ENCODE results near the gene NBAS. TPM values are rescaled to one million over a fixed set of nuclear protein-coding genes. Genes with fewer than 3 reads are reported as not detected.

NBAS gene
- total and polyA plus RNA-seq, 2 of the 13 experiments (the other 11 are each of a cell fraction or from before 2014, with no cell fraction given), result 33.6 to 58.7 TPM

DNA sequence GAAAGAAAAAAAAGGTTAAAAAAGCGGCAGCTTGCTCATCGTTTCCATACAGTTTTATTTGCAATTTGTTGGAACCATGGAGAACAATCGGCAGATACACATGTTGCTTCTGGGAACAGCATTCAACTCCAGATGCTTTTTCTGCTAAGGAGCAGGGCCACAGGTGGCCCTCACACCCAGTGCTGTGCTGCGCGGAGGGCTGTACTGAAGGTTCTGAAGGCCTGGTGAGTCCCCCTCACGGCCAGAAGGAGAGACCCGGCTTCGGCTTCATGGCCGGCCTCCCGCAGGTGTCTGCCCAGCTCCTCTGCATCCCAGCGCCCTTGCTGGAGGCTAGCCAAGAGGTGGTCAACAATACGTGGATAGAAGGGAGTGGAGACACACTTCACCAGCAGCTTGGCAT, 394.3 kb downstream of the NBAS start:
- ChIA-PET POLR2A (no interaction called here), CTCF (ENCODE audit: low intra/inter-chr PET ratio, low total read pairs) (no interaction called here)
- no peak overlapping the region for H3K4me2 ChIP-seq (ENCODE audit: low read depth, low read length)
- peaks cover 18% of the 10 kb centered on the region for H3K4me1 ChIP-seq (ENCODE audit: insufficient read depth, low read length)
- BruUV-seq (replicated peaks), result no TSS peak
- H3K27ac ChIP-seq (ENCODE audit: extremely low read length, insufficient read depth, low read length), result no peak overlapping the region
- no peak overlapping the region for H2AFZ ChIP-seq (ENCODE audit: low read length)
- FAIRE-seq (no peak), DNase-seq (ENCODE audit: low spot score) (no peak), ATAC-seq (no peak)
- intact Hi-C loops (cut with micrococcal nuclease; ENCODE audit: unreplicated experiment), result no loop called here
- TF ChIP-seq ARID2 (CRISPR knock-in tag; IDR thresholded peaks at IDR 0.05; ENCODE audit: borderline replicate concordance) (no peak), KDM5B (CRISPR knock-in tag; IDR thresholded peaks at IDR 0.05; ENCODE audit: borderline replicate concordance) (no peak), MTF1 (CRISPR knock-in tag; IDR thresholded peaks at IDR 0.05) (no peak), MEF2D (CRISPR knock-in tag; IDR thresholded peaks at IDR 0.05) (no peak), TARDBP (CRISPR knock-in tag; IDR thresholded peaks at IDR 0.05) (no peak), AGO1 (IDR thresholded peaks at IDR 0.05; ENCODE audit: low read depth, low read length, poor library complexity, severe bottlenecking) (no peak), ARNTL (CRISPR knock-in tag; IDR thresholded peaks at IDR 0.05) (no peak), ZNF563 (CRISPR knock-in tag; IDR thresholded peaks at IDR 0.05) (no peak)
- TF ChIP-seq, protein P1, sequence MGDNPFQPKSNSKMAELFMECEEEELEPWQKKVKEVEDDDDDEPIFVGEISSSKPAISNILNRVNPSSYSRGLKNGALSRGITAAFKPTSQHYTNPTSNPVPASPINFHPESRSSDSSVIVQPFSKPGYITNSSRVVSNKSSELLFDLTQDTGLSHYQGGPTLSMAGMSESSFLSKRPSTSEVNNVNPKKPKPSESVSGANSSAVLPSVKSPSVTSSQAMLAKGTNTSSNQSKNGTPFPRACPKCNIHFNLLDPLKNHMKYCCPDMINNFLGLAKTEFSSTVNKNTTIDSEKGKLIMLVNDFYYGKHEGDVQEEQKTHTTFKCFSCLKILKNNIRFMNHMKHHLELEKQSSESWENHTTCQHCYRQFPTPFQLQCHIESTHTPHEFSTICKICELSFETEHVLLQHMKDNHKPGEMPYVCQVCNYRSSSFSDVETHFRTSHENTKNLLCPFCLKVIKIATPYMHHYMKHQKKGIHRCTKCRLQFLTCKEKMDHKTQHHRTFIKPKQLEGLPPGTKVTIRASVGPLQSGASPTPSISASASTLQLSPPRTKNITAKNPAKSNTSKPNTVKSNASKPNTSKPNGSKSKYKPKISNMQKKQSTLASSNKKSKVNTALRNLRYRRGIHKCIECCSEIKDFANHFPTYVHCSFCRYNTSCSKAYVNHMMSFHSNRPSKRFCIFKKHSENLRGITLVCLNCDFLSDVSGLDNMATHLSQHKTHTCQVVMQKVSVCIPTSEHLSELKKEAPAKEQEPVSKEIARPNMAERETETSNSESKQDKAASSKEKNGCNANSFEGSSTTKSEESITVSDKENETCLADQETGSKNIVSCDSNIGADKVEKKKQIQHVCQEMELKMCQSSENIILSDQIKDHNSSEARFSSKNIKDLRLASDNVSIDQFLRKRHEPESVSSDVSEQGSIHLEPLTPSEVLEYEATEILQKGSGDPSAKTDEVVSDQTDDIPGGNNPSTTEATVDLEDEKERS (CRISPR knock-in tag; IDR thresholded peaks at IDR 0.05), result no peak
- TF ChIP-seq, protein P2, sequence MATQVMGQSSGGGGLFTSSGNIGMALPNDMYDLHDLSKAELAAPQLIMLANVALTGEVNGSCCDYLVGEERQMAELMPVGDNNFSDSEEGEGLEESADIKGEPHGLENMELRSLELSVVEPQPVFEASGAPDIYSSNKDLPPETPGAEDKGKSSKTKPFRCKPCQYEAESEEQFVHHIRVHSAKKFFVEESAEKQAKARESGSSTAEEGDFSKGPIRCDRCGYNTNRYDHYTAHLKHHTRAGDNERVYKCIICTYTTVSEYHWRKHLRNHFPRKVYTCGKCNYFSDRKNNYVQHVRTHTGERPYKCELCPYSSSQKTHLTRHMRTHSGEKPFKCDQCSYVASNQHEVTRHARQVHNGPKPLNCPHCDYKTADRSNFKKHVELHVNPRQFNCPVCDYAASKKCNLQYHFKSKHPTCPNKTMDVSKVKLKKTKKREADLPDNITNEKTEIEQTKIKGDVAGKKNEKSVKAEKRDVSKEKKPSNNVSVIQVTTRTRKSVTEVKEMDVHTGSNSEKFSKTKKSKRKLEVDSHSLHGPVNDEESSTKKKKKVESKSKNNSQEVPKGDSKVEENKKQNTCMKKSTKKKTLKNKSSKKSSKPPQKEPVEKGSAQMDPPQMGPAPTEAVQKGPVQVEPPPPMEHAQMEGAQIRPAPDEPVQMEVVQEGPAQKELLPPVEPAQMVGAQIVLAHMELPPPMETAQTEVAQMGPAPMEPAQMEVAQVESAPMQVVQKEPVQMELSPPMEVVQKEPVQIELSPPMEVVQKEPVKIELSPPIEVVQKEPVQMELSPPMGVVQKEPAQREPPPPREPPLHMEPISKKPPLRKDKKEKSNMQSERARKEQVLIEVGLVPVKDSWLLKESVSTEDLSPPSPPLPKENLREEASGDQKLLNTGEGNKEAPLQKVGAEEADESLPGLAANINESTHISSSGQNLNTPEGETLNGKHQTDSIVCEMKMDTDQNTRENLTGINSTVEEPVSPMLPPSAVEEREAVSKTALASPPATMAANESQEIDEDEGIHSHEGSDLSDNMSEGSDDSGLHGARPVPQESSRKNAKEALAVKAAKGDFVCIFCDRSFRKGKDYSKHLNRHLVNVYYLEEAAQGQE (IDR thresholded peaks at IDR 0.05; ENCODE audit: borderline replicate concordance in 1 of 2, low read depth in 1 of 2, low read length in 2 of 2), result no peak
- TF ChIP-seq, protein P3, sequence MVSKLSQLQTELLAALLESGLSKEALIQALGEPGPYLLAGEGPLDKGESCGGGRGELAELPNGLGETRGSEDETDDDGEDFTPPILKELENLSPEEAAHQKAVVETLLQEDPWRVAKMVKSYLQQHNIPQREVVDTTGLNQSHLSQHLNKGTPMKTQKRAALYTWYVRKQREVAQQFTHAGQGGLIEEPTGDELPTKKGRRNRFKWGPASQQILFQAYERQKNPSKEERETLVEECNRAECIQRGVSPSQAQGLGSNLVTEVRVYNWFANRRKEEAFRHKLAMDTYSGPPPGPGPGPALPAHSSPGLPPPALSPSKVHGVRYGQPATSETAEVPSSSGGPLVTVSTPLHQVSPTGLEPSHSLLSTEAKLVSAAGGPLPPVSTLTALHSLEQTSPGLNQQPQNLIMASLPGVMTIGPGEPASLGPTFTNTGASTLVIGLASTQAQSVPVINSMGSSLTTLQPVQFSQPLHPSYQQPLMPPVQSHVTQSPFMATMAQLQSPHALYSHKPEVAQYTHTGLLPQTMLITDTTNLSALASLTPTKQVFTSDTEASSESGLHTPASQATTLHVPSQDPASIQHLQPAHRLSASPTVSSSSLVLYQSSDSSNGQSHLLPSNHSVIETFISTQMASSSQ (IDR thresholded peaks at IDR 0.05; ENCODE audit: low read depth), result no peak
- TF ChIP-seq, protein P3 (CRISPR knock-in tag; IDR thresholded peaks at IDR 0.05; ENCODE audit: borderline replicate concordance), result no peak
- no peaks in the 10 kb centered on the region for H3K27me3 ChIP-seq (ENCODE audit: control insufficient read depth in 1 of 2, insufficient read depth in 2 of 2, low read length in 2 of 2)
- no peak overlapping the region for H3K9ac ChIP-seq (ENCODE audit: insufficient read depth, low read depth, low read length)
- no peaks in the 10 kb centered on the region for H3K36me3 ChIP-seq (replicated peaks in 1 of 2; ENCODE audit: control insufficient read depth in 1 of 2, insufficient read depth in 2 of 2, low read length in 2 of 2)
- H3K79me2 ChIP-seq (ENCODE audit: insufficient read depth, low read length), result no peaks in the 10 kb centered on the region
- H3K9me3 ChIP-seq (ENCODE audit: low read length), result no peaks in the 10 kb centered on the region
- in situ Hi-C loops (cut with HindIII; ENCODE audit: extremely low pct_ligation_motif_present, low pct_unique_long_range_greater_than_20kb), result no loop called here
- no peaks in the 10 kb centered on the region for H4K20me1 ChIP-seq (ENCODE audit: insufficient read depth, low read length)
- 97% methylated on average over 12 of the region's 12 CpGs for WGBS (ENCODE audit: low lambda C conversion rate)
- H3K4me3 ChIP-seq (replicated peaks in 1 of 3; ENCODE audit: insufficient read depth in 1 of 3, low read depth in 2 of 3, low read length in 3 of 3), result no peak overlapping the region

All from HepG2 (cell line).